ENCODE data around the gene ADGRA1.
"Not testable (repeated sequence)": the region's sequence is repeated elsewhere in the genome, so short reads cannot be mapped to it uniquely, and the experiment has no call there.

Gene ADGRA1

DNA sequence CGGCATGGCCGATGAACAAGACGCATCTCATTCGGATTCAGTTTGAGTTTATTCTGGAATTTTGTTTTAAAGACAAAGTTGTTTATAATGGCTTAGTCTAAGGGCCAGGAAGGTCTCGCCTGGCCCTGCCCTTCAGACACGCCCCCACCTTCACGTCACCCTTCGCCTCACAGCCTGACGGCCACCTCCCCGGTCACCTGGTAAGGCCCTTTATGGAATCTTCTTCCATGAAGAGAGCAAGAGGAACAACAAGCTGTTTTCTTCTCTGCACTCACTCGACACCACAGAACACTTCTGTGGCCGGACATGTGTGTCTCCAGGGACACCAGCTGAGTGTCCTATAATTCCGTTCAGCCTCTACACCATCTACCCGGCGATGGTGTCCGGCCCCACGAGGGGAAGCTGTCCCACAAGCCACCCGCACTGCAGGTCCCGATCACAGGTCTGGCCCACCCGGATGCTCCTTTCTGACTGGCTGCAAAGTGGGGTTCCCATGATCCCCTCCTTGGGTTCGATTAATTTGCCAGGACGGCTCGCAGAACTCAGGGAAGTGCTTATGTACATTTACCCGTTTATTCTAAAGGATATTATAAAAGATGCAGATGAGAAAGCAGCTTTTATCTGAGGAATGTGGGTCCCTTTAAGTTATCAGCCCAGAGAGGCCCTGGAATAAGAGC, 54.9 kb downstream of the ADGRA1 start:
- no peak for DNase-seq (ENCODE audit: low read depth)
- TF ChIP-seq, protein P1, sequence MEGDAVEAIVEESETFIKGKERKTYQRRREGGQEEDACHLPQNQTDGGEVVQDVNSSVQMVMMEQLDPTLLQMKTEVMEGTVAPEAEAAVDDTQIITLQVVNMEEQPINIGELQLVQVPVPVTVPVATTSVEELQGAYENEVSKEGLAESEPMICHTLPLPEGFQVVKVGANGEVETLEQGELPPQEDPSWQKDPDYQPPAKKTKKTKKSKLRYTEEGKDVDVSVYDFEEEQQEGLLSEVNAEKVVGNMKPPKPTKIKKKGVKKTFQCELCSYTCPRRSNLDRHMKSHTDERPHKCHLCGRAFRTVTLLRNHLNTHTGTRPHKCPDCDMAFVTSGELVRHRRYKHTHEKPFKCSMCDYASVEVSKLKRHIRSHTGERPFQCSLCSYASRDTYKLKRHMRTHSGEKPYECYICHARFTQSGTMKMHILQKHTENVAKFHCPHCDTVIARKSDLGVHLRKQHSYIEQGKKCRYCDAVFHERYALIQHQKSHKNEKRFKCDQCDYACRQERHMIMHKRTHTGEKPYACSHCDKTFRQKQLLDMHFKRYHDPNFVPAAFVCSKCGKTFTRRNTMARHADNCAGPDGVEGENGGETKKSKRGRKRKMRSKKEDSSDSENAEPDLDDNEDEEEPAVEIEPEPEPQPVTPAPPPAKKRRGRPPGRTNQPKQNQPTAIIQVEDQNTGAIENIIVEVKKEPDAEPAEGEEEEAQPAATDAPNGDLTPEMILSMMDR (IDR thresholded peaks at IDR 0.05; ENCODE audit: insufficient read depth, low read depth, low read length, missing control alignments) = no peak

DNA sequence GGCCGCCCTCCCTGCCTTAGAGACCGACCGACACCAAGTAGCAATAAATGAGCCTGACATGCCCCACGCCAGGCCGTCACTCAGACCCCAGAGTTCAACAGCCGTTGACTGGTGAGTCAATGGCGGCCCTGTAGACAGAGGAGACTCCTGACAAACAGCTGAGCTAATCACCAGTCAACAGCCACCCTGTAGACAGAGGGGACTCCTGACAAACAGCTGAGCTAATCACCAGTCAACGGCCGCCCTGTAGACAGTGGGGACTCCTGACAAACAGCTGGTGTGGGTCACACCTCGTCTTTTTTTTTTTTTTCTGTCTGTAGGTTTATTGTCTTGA, 55.4 kb downstream of the ADGRA1 start:
- H3K4me3 ChIP-seq (ENCODE audit: low read depth, low read length) = no peak overlapping the region
- no peak for DNase-seq (ENCODE audit: low read depth)
- TF ChIP-seq, protein P1 (IDR thresholded peaks at IDR 0.05; ENCODE audit: insufficient read depth, low read depth, low read length, missing control alignments) = no peak

More for the DNA sequence above, 54.9 kb downstream of the ADGRA1 start:
- H3K4me3 ChIP-seq (ENCODE audit: low read depth, low read length) = no peak overlapping the region

DNA sequence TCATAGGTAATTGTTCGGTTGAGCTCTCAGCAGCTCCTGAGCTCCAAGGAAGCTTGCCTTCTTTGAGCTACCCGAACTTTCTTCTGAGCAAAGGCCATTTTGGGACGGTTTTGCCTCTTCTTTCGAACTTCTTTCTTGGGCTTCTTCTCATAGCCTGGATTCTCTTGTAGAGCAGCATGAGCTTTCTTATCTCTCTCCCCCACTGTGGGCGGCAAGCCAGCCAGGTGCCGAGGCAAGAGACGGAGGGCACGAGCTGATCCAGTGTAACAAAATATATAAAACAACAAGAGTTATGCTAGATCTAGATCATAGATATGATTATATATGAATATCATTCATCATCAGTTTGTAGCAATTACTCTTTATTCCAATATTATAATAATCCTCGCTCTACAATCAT, 55.8 kb downstream of the ADGRA1 start:
- TF ChIP-seq, protein P1 (IDR thresholded peaks at IDR 0.05; ENCODE audit: insufficient read depth, low read depth, low read length, missing control alignments) = no peak
- H3K4me3 ChIP-seq (ENCODE audit: low read depth, low read length) = no peak overlapping the region
- DNase-seq (ENCODE audit: low read depth) = no peak

DNA sequence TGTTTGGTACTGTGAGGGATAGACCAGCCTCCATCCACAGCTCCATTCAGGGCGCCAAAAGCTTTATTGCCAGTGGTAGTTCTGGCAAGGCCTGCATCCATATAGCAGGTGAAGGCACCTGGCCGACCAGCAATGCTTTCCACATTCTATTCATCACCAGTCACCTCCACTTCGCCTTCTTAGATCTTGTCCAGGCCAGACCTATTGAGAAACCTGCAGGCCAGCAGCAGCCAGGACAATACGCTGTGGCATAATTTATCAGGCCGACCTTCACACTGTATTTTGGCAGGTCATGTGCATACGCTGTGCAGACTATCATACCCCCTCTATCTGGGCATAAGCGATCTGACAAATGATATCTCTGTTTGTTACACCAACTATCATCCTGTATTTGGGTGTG, 57.0 kb downstream of the ADGRA1 start:
- no peak for DNase-seq (ENCODE audit: low read depth)
- TF ChIP-seq, protein P1 (IDR thresholded peaks at IDR 0.05; ENCODE audit: insufficient read depth, low read depth, low read length, missing control alignments) = no peak
- no peak overlapping the region for H3K4me3 ChIP-seq (ENCODE audit: low read depth, low read length)

DNA sequence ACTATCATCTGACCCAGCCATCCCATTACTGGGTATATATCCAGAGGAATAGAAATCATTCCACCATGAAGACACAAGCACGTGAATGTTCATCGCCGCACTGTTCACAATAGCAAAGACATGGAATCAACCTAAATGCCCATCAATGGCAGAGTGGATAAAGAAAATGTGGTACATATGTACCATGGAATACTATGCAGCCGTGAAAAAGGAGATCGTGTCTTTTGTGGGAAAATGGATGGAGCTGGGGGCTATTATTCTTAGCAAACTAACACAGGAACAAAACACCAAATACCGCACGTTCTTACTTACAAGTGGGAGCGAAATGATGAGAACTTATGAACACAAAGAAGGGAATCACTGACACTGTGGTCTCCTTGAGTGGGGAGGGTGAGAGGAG, 62.5 kb downstream of the ADGRA1 start:
- DNase-seq (ENCODE audit: low read depth) = no peak
- no peak overlapping the region for H3K4me3 ChIP-seq (ENCODE audit: low read depth, low read length)
- TF ChIP-seq, protein P1 (IDR thresholded peaks at IDR 0.05; ENCODE audit: insufficient read depth, low read depth, low read length, missing control alignments) = no peak

DNA sequence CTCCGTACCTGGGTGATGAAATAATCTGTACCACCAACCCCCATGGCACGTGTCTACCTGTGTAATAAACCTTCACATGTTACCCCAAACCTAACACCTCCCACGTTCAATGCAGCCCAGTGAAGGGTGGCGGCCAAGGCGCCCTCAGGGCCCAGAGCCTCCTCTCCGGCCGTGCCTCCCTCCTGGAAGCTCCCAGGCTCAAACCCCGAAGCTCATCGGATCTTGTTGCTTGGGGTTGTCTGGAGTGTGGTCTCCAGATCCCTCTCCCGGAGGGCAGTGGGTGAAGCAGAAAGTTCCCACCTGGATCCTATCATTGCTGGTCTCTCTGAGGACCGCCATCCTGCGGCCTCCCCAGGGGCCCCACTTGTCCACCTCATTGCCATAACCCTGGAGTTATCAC, 62.9 kb downstream of the ADGRA1 start:
- no peak overlapping the region for H3K4me3 ChIP-seq (ENCODE audit: low read depth, low read length)
- TF ChIP-seq, protein P1 (IDR thresholded peaks at IDR 0.05; ENCODE audit: insufficient read depth, low read depth, low read length, missing control alignments) = no peak
- DNase-seq (ENCODE audit: low read depth) = no peak

DNA sequence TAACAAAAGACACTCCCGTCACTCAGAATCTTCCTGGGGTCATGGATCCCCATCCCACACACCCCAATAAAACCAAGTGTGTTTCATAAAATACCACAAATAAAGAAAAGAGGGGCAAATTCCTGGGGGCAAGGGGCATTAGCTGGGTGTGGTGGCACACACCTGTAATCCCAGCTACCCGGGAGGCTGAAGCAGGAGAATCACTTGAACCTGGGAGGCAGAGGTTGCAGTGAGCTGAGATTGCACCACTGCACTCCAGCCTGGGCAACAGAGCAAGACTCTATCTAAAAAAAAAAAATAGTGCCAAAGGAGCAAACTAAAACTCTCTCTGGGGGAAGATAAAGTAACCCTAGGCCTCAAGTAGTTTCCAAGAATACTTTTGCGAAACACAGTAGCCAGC, 63.3 kb downstream of the ADGRA1 start:
- not testable (repeated sequence) for DNase-seq (ENCODE audit: low read depth); H3K4me3 ChIP-seq (ENCODE audit: low read depth, low read length)
